Stimulated activated memory B cell treated with anti-CD40 and anti-IgM and Interleukin-4, amounts not matched to agents 10 μg/mL and 1 μg/mL and 100 μg/mL, for 72 hours (primary cell): Measurements from ENCODE around the gene CCDC88B.

Source experiments
- ATAC-seq: fragments of 150-1000 bp; cut with Tn5 transposase; 2 replicates; pipeline ENCODE4 v1.10.0; 2021
- H3K27ac Mint-ChIP-seq: one replicate; pipeline ENCODE4 v1.8.0; 2022; ENCODE audit warnings: mild to moderate bottlenecking, mixed read lengths
- H3K27me3 Mint-ChIP-seq: one replicate; pipeline ENCODE4 v1.8.0; 2022; ENCODE audit warnings: mixed read lengths
- H3K36me3 Mint-ChIP-seq: one replicate; pipeline ENCODE4 v1.8.0; 2022; ENCODE audit warnings: mixed read lengths
- H3K4me1 Mint-ChIP-seq: one replicate; pipeline ENCODE4 v1.8.0; 2022; ENCODE audit warnings: mixed read lengths
- H3K4me3 Mint-ChIP-seq: one replicate; pipeline ENCODE4 v1.8.0; 2022; ENCODE audit warnings: mild to moderate bottlenecking, moderate library complexity, mixed read lengths
- H3K9me3 Mint-ChIP-seq: one replicate; pipeline ENCODE4 v1.8.0; 2022; ENCODE audit warnings: mixed read lengths

The CCDC88B gene

GRCh38 chr11:64324692-64325469 lies 15.1 kb upstream of the CCDC88B start:
- no peak overlapping the region for H3K27ac Mint-ChIP-seq
- H3K9me3 Mint-ChIP-seq = peaks cover 3% of the 10 kb centered on the region
- no peaks in the 10 kb centered on the region for H3K27me3 Mint-ChIP-seq
- H3K36me3 Mint-ChIP-seq = peaks cover 25% of the 10 kb centered on the region
- ATAC-seq = no peak
- peaks cover 6% of the 10 kb centered on the region for H3K4me1 Mint-ChIP-seq
- H3K4me3 Mint-ChIP-seq = no peak overlapping the region

- no peak overlapping the region for H3K27ac Mint-ChIP-seq
- peaks cover 13% of the 10 kb centered on the region for H3K4me1 Mint-ChIP-seq
- no peaks in the 10 kb centered on the region for H3K36me3 Mint-ChIP-seq
- no peak overlapping the region for H3K4me3 Mint-ChIP-seq
- H3K9me3 Mint-ChIP-seq = peaks cover 3% of the 10 kb centered on the region
- no peak for ATAC-seq
- H3K27me3 Mint-ChIP-seq = no peaks in the 10 kb centered on the region
Observed at GRCh38 chr11:64327375-64327774, 12.6 kb upstream of the CCDC88B start.

- H3K27ac Mint-ChIP-seq = no peak overlapping the region
- no peaks in the 10 kb centered on the region for H3K36me3 Mint-ChIP-seq
- no peaks in the 10 kb centered on the region for H3K27me3 Mint-ChIP-seq
- peaks cover 13% of the 10 kb centered on the region for H3K4me1 Mint-ChIP-seq
- ATAC-seq = no peak
- peaks cover 3% of the 10 kb centered on the region for H3K9me3 Mint-ChIP-seq
- H3K4me3 Mint-ChIP-seq = no peak overlapping the region
Observed at GRCh38 chr11:64327993-64328392, 12.0 kb upstream of the CCDC88B start.

- peaks cover 27% of the 10 kb centered on the region for H3K4me1 Mint-ChIP-seq
- peaks cover 3% of the 10 kb centered on the region for H3K9me3 Mint-ChIP-seq
- H3K36me3 Mint-ChIP-seq = no peaks in the 10 kb centered on the region
- H3K27ac Mint-ChIP-seq = peak overlapping the region; percentile 36
- H3K4me3 Mint-ChIP-seq = no peak overlapping the region
- H3K27me3 Mint-ChIP-seq = no peaks in the 10 kb centered on the region
- ATAC-seq = no peak
Observed at GRCh38 chr11:64330888-64331287, 9.1 kb upstream of the CCDC88B start.

GRCh38 chr11:64331569-64332371 lies 8.2 kb upstream of the CCDC88B start:
- peaks cover 3% of the 10 kb centered on the region for H3K9me3 Mint-ChIP-seq
- peak; percentile 90 for ATAC-seq

GRCh38 chr11:64333556-64333955 lies 6.4 kb upstream of the CCDC88B start:
- H3K4me3 Mint-ChIP-seq = no peak overlapping the region
- H3K4me1 Mint-ChIP-seq = peaks cover 34% of the 10 kb centered on the region
- ATAC-seq = no peak
- no peaks in the 10 kb centered on the region for H3K27me3 Mint-ChIP-seq
- no peaks in the 10 kb centered on the region for H3K36me3 Mint-ChIP-seq
- H3K27ac Mint-ChIP-seq = no peak overlapping the region
- H3K9me3 Mint-ChIP-seq = no peaks in the 10 kb centered on the region

More at GRCh38 chr11:64331569-64332371, 8.2 kb upstream of the CCDC88B start:
- Mint-ChIP-seq H3K27me3 (no peaks in the 10 kb centered on the region), H3K36me3 (no peaks in the 10 kb centered on the region), H3K27ac (peak overlapping the region; percentile 36), H3K4me1 (peaks cover 33% of the 10 kb centered on the region), H3K4me3 (peak overlapping the region; percentile 24)

- Mint-ChIP-seq H3K27ac (peak overlapping the region; percentile 74), H3K36me3 (no peaks in the 10 kb centered on the region), H3K27me3 (no peaks in the 10 kb centered on the region), H3K4me3 (peak overlapping the region; percentile 50), H3K9me3 (no peaks in the 10 kb centered on the region), H3K4me1 (peaks cover 48% of the 10 kb centered on the region)
- ATAC-seq = peak; percentile 88
Observed at GRCh38 chr11:64334764-64335735, 5.0 kb upstream of the CCDC88B start.

GRCh38 chr11:64337538-64338249 lies 2.3 kb upstream of the CCDC88B start:
- ATAC-seq = no peak
- Mint-ChIP-seq H3K4me1 (peaks cover 61% of the 10 kb centered on the region), H3K36me3 (peaks cover 18% of the 10 kb centered on the region), H3K27ac (no peak overlapping the region), H3K9me3 (no peaks in the 10 kb centered on the region), H3K27me3 (no peaks in the 10 kb centered on the region), H3K4me3 (no peak overlapping the region)

- peak overlapping the region; percentile 91 for H3K27ac Mint-ChIP-seq
- no peaks in the 10 kb centered on the region for H3K27me3 Mint-ChIP-seq
- H3K4me3 Mint-ChIP-seq = peak overlapping the region; percentile 91
- ATAC-seq = no peak
- H3K9me3 Mint-ChIP-seq = no peaks in the 10 kb centered on the region
- peaks cover 20% of the 10 kb centered on the region for H3K36me3 Mint-ChIP-seq
- peaks cover 64% of the 10 kb centered on the region for H3K4me1 Mint-ChIP-seq
Observed at GRCh38 chr11:64338716-64339115, 1.3 kb upstream of the CCDC88B start.

GRCh38 chr11:64339286-64339685 lies 718 bp upstream of the CCDC88B start:
- Mint-ChIP-seq H3K4me1 (peaks cover 64% of the 10 kb centered on the region), H3K36me3 (peaks cover 24% of the 10 kb centered on the region), H3K4me3 (peak overlapping the region; percentile 91), H3K27ac (peak overlapping the region; percentile 91), H3K9me3 (no peaks in the 10 kb centered on the region), H3K27me3 (no peaks in the 10 kb centered on the region)
- no peak for ATAC-seq

GRCh38 chr11:64340671-64341335 lies 799 bp downstream of the CCDC88B start:
- Mint-ChIP-seq H3K9me3 (no peaks in the 10 kb centered on the region), H3K4me1 (peaks cover 58% of the 10 kb centered on the region)
- peak; percentile 77 for ATAC-seq

GRCh38 chr11:64341429-64341828 lies 1.4 kb downstream of the CCDC88B start:
- Mint-ChIP-seq H3K27ac (peak overlapping the region; percentile 91), H3K4me1 (peaks cover 55% of the 10 kb centered on the region), H3K9me3 (no peaks in the 10 kb centered on the region), H3K27me3 (no peaks in the 10 kb centered on the region), H3K4me3 (peak overlapping the region; percentile 91), H3K36me3 (peaks cover 42% of the 10 kb centered on the region)
- no peak for ATAC-seq

More at GRCh38 chr11:64340671-64341335, 799 bp downstream of the CCDC88B start:
- Mint-ChIP-seq H3K4me3 (peak overlapping the region; percentile 91), H3K36me3 (peaks cover 38% of the 10 kb centered on the region), H3K27ac (peak overlapping the region; percentile 91), H3K27me3 (no peaks in the 10 kb centered on the region)

GRCh38 chr11:64341851-64342791 lies 2.1 kb downstream of the CCDC88B start:
- H3K36me3 Mint-ChIP-seq = peaks cover 49% of the 10 kb centered on the region
- ATAC-seq = peak; percentile 74
- no peaks in the 10 kb centered on the region for H3K9me3 Mint-ChIP-seq
- peak overlapping the region; percentile 91 for H3K27ac Mint-ChIP-seq
- no peaks in the 10 kb centered on the region for H3K27me3 Mint-ChIP-seq
- peak overlapping the region; percentile 46 for H3K4me3 Mint-ChIP-seq
- peaks cover 51% of the 10 kb centered on the region for H3K4me1 Mint-ChIP-seq
